Measurements from ENCODE around the gene SMU1. TPM values are rescaled to one million over a fixed set of nuclear protein-coding genes. Genes with fewer than 3 reads are reported as not detected.

The SMU1 gene
- total RNA-seq, 1 donor from 2014 or later: 19.2 TPM

GRCh38 chr9:33105959-33106358 lies 29.5 kb upstream of the SMU1 start:
- Histone ChIP-seq H3K4me3 (no peak overlapping the region), H3K27ac (no peak overlapping the region), H3K4me1 (peaks cover 9% of the 10 kb centered on the region), H3K36me3 (peaks cover 7% of the 10 kb centered on the region), H3K27me3 (no peaks in the 10 kb centered on the region), H3K9me3 (no peaks in the 10 kb centered on the region)
- ATAC-seq (no peak), DNase-seq (no peak)
- no peak for TF ChIP-seq CTCF (IDR thresholded peaks at IDR 0.05)
- intact Hi-C loops (cut with DNase I): no loop called here

GRCh38 chr9:33105504-33105903 lies 29.0 kb upstream of the SMU1 start:
- peaks cover 2% of the 10 kb centered on the region for H3K36me3 ChIP-seq
- ATAC-seq (no peak), DNase-seq (no peak)
- peaks cover 9% of the 10 kb centered on the region for H3K4me1 ChIP-seq
- TF ChIP-seq CTCF (IDR thresholded peaks at IDR 0.05): no peak
- H3K27ac ChIP-seq: no peak overlapping the region
- no peak overlapping the region for H3K4me3 ChIP-seq
- no peaks in the 10 kb centered on the region for H3K9me3 ChIP-seq
- intact Hi-C loops (cut with DNase I): no loop called here
- no peaks in the 10 kb centered on the region for H3K27me3 ChIP-seq

- H3K36me3 ChIP-seq: no peaks in the 10 kb centered on the region
- H3K4me1 ChIP-seq: peaks cover 9% of the 10 kb centered on the region
- no peaks in the 10 kb centered on the region for H3K27me3 ChIP-seq
- H3K27ac ChIP-seq: no peak overlapping the region
- no peak overlapping the region for H3K4me3 ChIP-seq
- TF ChIP-seq CTCF (IDR thresholded peaks at IDR 0.05): no peak
- intact Hi-C loops (cut with DNase I): no loop called here
- H3K9me3 ChIP-seq: no peaks in the 10 kb centered on the region
- ATAC-seq (no peak), DNase-seq (no peak)
These were observed 27.9 kb upstream of the SMU1 start for GRCh38 chr9:33104401-33104800.

- ATAC-seq (no peak), DNase-seq (no peak)
- no peaks in the 10 kb centered on the region for H3K9me3 ChIP-seq
- no peak overlapping the region for H3K4me3 ChIP-seq
- peaks cover 9% of the 10 kb centered on the region for H3K4me1 ChIP-seq
- no peaks in the 10 kb centered on the region for H3K27me3 ChIP-seq
- no peak overlapping the region for H3K27ac ChIP-seq
- TF ChIP-seq CTCF (IDR thresholded peaks at IDR 0.05): no peak
- H3K36me3 ChIP-seq: no peaks in the 10 kb centered on the region
- intact Hi-C loops (cut with DNase I): no loop called here
These were observed 27.2 kb upstream of the SMU1 start for GRCh38 chr9:33103501-33104281.

- Histone ChIP-seq H3K9me3 (no peaks in the 10 kb centered on the region), H3K36me3 (no peaks in the 10 kb centered on the region), H3K27me3 (no peaks in the 10 kb centered on the region), H3K27ac (no peak overlapping the region), H3K4me3 (no peak overlapping the region), H3K4me1 (peaks cover 5% of the 10 kb centered on the region)
- ATAC-seq: no peak
- intact Hi-C loops (cut with DNase I): no loop called here
- no peak for TF ChIP-seq CTCF (IDR thresholded peaks at IDR 0.05)
- DNase-seq: no peak
These were observed 26.2 kb upstream of the SMU1 start for GRCh38 chr9:33102551-33103210.

All from upper lobe of right lung (tissue), 1 donor.